GM23338 (cell line): ENCODE measurements around the gene EIF4E3. TPM values are rescaled to one million over a fixed set of nuclear protein-coding genes. Genes with fewer than 3 reads are reported as not detected.

Experiments
- ATAC-seq: fragments of 200-7000 bp; cut with Tn5 transposase; 3 replicates; pipeline ENCODE4 v1.9.1; 2020
- DNase-seq: peaks from one replicate; pipeline ENCODE4 v3.0.0-alpha.2; 2015; ENCODE audit warnings: low spot score
- H2AFZ ChIP-seq: fragments of 200-600 bp; sonication (generic); 2 replicates; pipeline ENCODE4 v1.8.0; 2016; ENCODE audit warnings: antibody characterized with exemption, mild to moderate bottlenecking, moderate library complexity
- H3F3A ChIP-seq: fragments of 200-600 bp; sonication (generic); replicated peaks from 2 replicates; pipeline ENCODE4 v1.8.0; 2017; ENCODE audit warnings: antibody characterized with exemption, mixed run types, low read depth
- H3K27ac ChIP-seq: fragments of 200-600 bp; sonication (generic); 2 replicates; pipeline ENCODE4 v1.6.1; 2016; ENCODE audit warnings: low read depth
- H3K27me3 ChIP-seq: fragments of 200-600 bp; sonication (generic); 2 replicates; pipeline ENCODE4 v1.8.0; 2016; ENCODE audit warnings: mild to moderate bottlenecking, mixed run types, moderate library complexity; ENCODE audit not compliant: insufficient read depth
- H3K36me3 ChIP-seq: fragments of 200-600 bp; sonication (generic); 2 replicates; pipeline ENCODE4 v1.8.0; 2016; ENCODE audit warnings: mild to moderate bottlenecking; ENCODE audit not compliant: insufficient read depth
- H3K4me1 ChIP-seq: fragments of 200-600 bp; sonication (generic); 2 replicates; pipeline ENCODE4 v1.8.0; 2016; ENCODE audit warnings: mild to moderate bottlenecking, moderate library complexity; ENCODE audit not compliant: insufficient read depth
- H3K4me2 ChIP-seq: fragments of 200-600 bp; sonication (generic); 2 replicates; pipeline ENCODE4 v1.7.1; 2017; ENCODE audit warnings: mixed run types
- H3K4me3 ChIP-seq: fragments of 200-600 bp; sonication (generic); 2 replicates; pipeline ENCODE4 v1.6.1; 2016; ENCODE audit warnings: mixed run types
- H3K79me2 ChIP-seq: fragments of 200-600 bp; sonication (generic); replicated peaks from 2 replicates; pipeline ENCODE4 v1.8.0; 2017; ENCODE audit warnings: mild to moderate bottlenecking; ENCODE audit not compliant: insufficient read depth
- H3K9me2 ChIP-seq: fragments of 200-600 bp; sonication (generic); 2 replicates; pipeline ENCODE4 v1.8.0; 2017; ENCODE audit not compliant: insufficient read depth
- H4K20me1 ChIP-seq: fragments of 200-600 bp; sonication (generic); replicated peaks from 2 replicates; pipeline ENCODE4 v1.8.0; 2017; ENCODE audit warnings: mild to moderate bottlenecking; ENCODE audit not compliant: insufficient read depth
- H3K27ac Mint-ChIP-seq: 2 replicates; pipeline ENCODE4 v1.8.0; 2020; ENCODE audit warnings: inconsistent platforms, mild to moderate bottlenecking, moderate library complexity, mixed read lengths
- H3K27me3 Mint-ChIP-seq: 3 replicates; pipeline ENCODE4 v1.8.0; 2022; ENCODE audit warnings: low read depth, mild to moderate bottlenecking, moderate library complexity, mixed read lengths, inconsistent platforms; ENCODE audit not compliant: insufficient read depth, poor library complexity
- H3K36me3 Mint-ChIP-seq: 3 replicates; pipeline ENCODE4 v1.8.0; 2021; ENCODE audit warnings: low read depth, mild to moderate bottlenecking, inconsistent platforms, moderate library complexity, mixed read lengths
- H3K4me1 Mint-ChIP-seq: 3 replicates; pipeline ENCODE4 v1.8.0; 2020; ENCODE audit warnings: mild to moderate bottlenecking, inconsistent platforms, mixed read lengths
- H3K4me3 Mint-ChIP-seq: 3 replicates; pipeline ENCODE4 v1.8.0; 2021; ENCODE audit warnings: moderate library complexity, mild to moderate bottlenecking, inconsistent platforms, mixed read lengths
- H3K9me3 Mint-ChIP-seq: 3 replicates; pipeline ENCODE4 v1.8.0; 2020; ENCODE audit warnings: moderate library complexity, mild to moderate bottlenecking, inconsistent platforms, mixed read lengths
- CREB1 ChIP-seq: fragments of 250-450 bp; sonication (Bioruptor Pico); IDR thresholded peaks from 2 replicates; pipeline ENCODE4 v1.5.0; 2020; ENCODE audit warnings: low read depth, mild to moderate bottlenecking, moderate library complexity
- EZH2 ChIP-seq: fragments of 200-600 bp; sonication (generic); IDR thresholded peaks from one replicate; pipeline ENCODE4 v1.8.0; 2017; ENCODE audit warnings: antibody characterized with exemption, mild to moderate bottlenecking, low read depth; ENCODE audit not compliant: unreplicated experiment
- EZH2phosphoT487 ChIP-seq: fragments of 200-600 bp; sonication (generic); IDR thresholded peaks from one replicate; pipeline ENCODE4 v1.8.1; 2018; ENCODE audit warnings: antibody characterized with exemption; ENCODE audit not compliant: unreplicated experiment
- JUNB ChIP-seq: IDR thresholded peaks from one replicate; pipeline ENCODE4 v1.6.1; 2016; ENCODE audit warnings: antibody characterized with exemption; ENCODE audit not compliant: unreplicated experiment
- NANOG ChIP-seq: IDR thresholded peaks from 2 replicates; pipeline ENCODE4 v1.6.1; 2016; ENCODE audit warnings: antibody characterized with exemption, borderline replicate concordance
- POLR2AphosphoS5 ChIP-seq: IDR thresholded peaks from 2 replicates; pipeline ENCODE4 v1.6.1; 2016; ENCODE audit warnings: antibody characterized with exemption, low read depth
- STAT1 ChIP-seq: IDR thresholded peaks from one replicate; pipeline ENCODE4 v1.6.1; 2016; ENCODE audit warnings: antibody characterized with exemption; ENCODE audit not compliant: unreplicated experiment
- ZNF114 ChIP-seq: fragments of 250-450 bp; sonication (Bioruptor Pico); IDR thresholded peaks from 2 replicates; pipeline ENCODE4 v1.5.0; 2020; ENCODE audit warnings: mild to moderate bottlenecking, moderate library complexity
- ZNF331 ChIP-seq: fragments of 250-450 bp; sonication (Bioruptor Pico); IDR thresholded peaks from 2 replicates; pipeline ENCODE4 v1.5.0; 2020; ENCODE audit warnings: low read depth, mild to moderate bottlenecking, moderate library complexity
- polyA plus RNA-seq: library from polyadenylated mRNA; unstranded; fragments of >200 nt; fragmentation: Nextera tagmentation; extraction: Ambion mirVana; gene quantifications from 2 replicates; pipeline ENCODE4 v1.2.1, GENCODE V29; 2016
- total RNA-seq: library from RNA; depleted of rRNA; stranded (reverse); fragments of >200 nt; shearing (Covaris generic); gene quantifications from 2 replicates; pipeline ENCODE4 v1.2.3, GENCODE V29; 2014
- TF ChIP-seq, protein P1 (sequence below), 2 experiments: fragments of 200-600 bp in 1 of 2; sonication (generic) in 1 of 2; conservative IDR thresholded peaks; 2 replicates each; pipeline versions ENCODE4 v1.5.1 to v1.6.1; 2016 to 2017; ENCODE audit warnings: antibody characterized with exemption in 2 of 2, low read depth in 2 of 2, mild to moderate bottlenecking in 2 of 2, moderate library complexity in 1 of 2
- TF ChIP-seq, protein P2 (sequence below): IDR thresholded peaks from one replicate; pipeline ENCODE4 v1.6.1; 2018; ENCODE audit warnings: antibody characterized with exemption; ENCODE audit not compliant: unreplicated experiment
- TF ChIP-seq, protein P3 (sequence below): IDR thresholded peaks from 2 replicates; pipeline ENCODE4 v1.6.1; 2016; ENCODE audit warnings: antibody characterized with exemption

Gene EIF4E3
- total and polyA plus RNA-seq, 2 experiments from 2014 or later, result 6.0 to 9.7 TPM

DNA sequence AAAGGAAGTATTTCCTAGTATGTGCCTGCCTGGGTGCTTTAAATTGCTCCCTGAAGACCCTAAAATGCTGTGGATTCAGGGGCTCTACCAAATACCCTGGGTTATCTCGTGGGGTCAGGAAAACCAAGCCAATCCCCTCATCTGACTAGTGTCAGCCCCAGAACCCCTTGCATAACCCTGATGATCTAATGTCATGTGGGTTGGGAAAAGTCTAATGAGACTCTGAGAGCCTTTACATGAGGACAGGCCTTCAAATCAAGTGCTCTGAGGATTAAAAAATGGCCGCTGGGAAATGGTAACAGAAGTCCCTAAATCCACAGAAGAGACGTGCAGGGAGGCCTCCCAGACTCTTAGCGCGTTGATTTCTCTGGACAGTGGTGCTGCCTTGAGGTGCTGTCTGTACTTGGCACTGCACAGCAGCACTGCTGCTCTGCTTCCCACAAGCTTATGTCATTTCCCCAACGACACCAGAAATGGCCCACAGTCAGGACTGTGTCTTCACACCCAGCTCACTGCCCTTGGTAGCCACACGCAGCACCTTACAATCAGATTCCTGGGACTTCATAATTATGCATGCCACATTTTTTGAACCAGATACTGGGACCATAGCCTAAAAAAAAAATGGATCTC lies 16.6 kb downstream of the EIF4E3 start:
- Histone ChIP-seq H3K79me2 (0 out of 2 replicates have a peak, but pooled peaks cover 5% of the 10 kb centered on the region), H3K27me3 (no peaks in the 10 kb centered on the region), H3K9me2 (no peaks in the 10 kb centered on the region), H3K27ac (no peak overlapping the region), H2AFZ (no peak overlapping the region), H3F3A (no peaks in the 10 kb centered on the region), H4K20me1 (no peaks in the 10 kb centered on the region; the same call in 1 of the 2 replicates), H3K4me3 (no peak overlapping the region), H3K36me3 (no peaks in the 10 kb centered on the region), H3K4me1 (no peaks in the 10 kb centered on the region), H3K4me2 (no peak overlapping the region)
- H3K4me3 Mint-ChIP-seq, result no peak overlapping the region
- H3K9me3 Mint-ChIP-seq, result no peaks in the 10 kb centered on the region
- DNase-seq, result no peak
- no peak for ATAC-seq
- H3K36me3 Mint-ChIP-seq, result no peaks in the 10 kb centered on the region
- TF ChIP-seq EZH2phosphoT487 (no peak), STAT1 (no peak), ZNF331 (no peak), NANOG (no peak), EZH2 (no peak), CREB1 (CRISPR knock-in tag) (no peak), POLR2AphosphoS5 (no peak), ZNF114 (CRISPR knock-in tag) (no peak), JUNB (no peak)
- TF ChIP-seq, protein P1, sequence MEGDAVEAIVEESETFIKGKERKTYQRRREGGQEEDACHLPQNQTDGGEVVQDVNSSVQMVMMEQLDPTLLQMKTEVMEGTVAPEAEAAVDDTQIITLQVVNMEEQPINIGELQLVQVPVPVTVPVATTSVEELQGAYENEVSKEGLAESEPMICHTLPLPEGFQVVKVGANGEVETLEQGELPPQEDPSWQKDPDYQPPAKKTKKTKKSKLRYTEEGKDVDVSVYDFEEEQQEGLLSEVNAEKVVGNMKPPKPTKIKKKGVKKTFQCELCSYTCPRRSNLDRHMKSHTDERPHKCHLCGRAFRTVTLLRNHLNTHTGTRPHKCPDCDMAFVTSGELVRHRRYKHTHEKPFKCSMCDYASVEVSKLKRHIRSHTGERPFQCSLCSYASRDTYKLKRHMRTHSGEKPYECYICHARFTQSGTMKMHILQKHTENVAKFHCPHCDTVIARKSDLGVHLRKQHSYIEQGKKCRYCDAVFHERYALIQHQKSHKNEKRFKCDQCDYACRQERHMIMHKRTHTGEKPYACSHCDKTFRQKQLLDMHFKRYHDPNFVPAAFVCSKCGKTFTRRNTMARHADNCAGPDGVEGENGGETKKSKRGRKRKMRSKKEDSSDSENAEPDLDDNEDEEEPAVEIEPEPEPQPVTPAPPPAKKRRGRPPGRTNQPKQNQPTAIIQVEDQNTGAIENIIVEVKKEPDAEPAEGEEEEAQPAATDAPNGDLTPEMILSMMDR (conservative IDR thresholded peaks at IDR 0.05; ENCODE audit: low read depth in 2 of 2), result no peak
- TF ChIP-seq, protein P2, sequence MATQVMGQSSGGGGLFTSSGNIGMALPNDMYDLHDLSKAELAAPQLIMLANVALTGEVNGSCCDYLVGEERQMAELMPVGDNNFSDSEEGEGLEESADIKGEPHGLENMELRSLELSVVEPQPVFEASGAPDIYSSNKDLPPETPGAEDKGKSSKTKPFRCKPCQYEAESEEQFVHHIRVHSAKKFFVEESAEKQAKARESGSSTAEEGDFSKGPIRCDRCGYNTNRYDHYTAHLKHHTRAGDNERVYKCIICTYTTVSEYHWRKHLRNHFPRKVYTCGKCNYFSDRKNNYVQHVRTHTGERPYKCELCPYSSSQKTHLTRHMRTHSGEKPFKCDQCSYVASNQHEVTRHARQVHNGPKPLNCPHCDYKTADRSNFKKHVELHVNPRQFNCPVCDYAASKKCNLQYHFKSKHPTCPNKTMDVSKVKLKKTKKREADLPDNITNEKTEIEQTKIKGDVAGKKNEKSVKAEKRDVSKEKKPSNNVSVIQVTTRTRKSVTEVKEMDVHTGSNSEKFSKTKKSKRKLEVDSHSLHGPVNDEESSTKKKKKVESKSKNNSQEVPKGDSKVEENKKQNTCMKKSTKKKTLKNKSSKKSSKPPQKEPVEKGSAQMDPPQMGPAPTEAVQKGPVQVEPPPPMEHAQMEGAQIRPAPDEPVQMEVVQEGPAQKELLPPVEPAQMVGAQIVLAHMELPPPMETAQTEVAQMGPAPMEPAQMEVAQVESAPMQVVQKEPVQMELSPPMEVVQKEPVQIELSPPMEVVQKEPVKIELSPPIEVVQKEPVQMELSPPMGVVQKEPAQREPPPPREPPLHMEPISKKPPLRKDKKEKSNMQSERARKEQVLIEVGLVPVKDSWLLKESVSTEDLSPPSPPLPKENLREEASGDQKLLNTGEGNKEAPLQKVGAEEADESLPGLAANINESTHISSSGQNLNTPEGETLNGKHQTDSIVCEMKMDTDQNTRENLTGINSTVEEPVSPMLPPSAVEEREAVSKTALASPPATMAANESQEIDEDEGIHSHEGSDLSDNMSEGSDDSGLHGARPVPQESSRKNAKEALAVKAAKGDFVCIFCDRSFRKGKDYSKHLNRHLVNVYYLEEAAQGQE, result no peak
- TF ChIP-seq, protein P3, sequence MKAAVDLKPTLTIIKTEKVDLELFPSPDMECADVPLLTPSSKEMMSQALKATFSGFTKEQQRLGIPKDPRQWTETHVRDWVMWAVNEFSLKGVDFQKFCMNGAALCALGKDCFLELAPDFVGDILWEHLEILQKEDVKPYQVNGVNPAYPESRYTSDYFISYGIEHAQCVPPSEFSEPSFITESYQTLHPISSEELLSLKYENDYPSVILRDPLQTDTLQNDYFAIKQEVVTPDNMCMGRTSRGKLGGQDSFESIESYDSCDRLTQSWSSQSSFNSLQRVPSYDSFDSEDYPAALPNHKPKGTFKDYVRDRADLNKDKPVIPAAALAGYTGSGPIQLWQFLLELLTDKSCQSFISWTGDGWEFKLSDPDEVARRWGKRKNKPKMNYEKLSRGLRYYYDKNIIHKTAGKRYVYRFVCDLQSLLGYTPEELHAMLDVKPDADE, result no peak
- H3K27me3 Mint-ChIP-seq, result peaks cover 1% of the 10 kb centered on the region
- no peak overlapping the region for H3K27ac Mint-ChIP-seq
- H3K4me1 Mint-ChIP-seq, result peaks cover 8% of the 10 kb centered on the region
